ENCODE results near the gene PFKP. TPM values are rescaled to one million over a fixed set of nuclear protein-coding genes. Genes with fewer than 3 reads are reported as not detected.
A peak's percentile ranks its signal among the peaks of the same experiment; 100 is the strongest.

Gene PFKP
- total RNA-seq, 4 donors from 2014 or later, result 53.9 to 93.9 (median 66.2) TPM

GRCh38 chr10:3074145-3074665, 6.9 kb downstream of the PFKP start:
- intact Hi-C loops (cut with DNase I; ENCODE audit: low total_unique reads) (no loop called here), in situ Hi-C loops (cut with MboI; ENCODE audit: low pct_ligation_motif_present in 1 of 4, low pct_unique_long_range_greater_than_20kb in 1 of 4, low sequenced_read_pairs in 3 of 4) (no loop called here)
- no peak for TF ChIP-seq POLR2A (IDR thresholded peaks at IDR 0.05)
- TF ChIP-seq POLR2AphosphoS5 (IDR thresholded peaks at IDR 0.05), result no peak
- no peak for TF ChIP-seq EP300 (IDR thresholded peaks at IDR 0.05; ENCODE audit: low read depth)
- TF ChIP-seq, protein P1, sequence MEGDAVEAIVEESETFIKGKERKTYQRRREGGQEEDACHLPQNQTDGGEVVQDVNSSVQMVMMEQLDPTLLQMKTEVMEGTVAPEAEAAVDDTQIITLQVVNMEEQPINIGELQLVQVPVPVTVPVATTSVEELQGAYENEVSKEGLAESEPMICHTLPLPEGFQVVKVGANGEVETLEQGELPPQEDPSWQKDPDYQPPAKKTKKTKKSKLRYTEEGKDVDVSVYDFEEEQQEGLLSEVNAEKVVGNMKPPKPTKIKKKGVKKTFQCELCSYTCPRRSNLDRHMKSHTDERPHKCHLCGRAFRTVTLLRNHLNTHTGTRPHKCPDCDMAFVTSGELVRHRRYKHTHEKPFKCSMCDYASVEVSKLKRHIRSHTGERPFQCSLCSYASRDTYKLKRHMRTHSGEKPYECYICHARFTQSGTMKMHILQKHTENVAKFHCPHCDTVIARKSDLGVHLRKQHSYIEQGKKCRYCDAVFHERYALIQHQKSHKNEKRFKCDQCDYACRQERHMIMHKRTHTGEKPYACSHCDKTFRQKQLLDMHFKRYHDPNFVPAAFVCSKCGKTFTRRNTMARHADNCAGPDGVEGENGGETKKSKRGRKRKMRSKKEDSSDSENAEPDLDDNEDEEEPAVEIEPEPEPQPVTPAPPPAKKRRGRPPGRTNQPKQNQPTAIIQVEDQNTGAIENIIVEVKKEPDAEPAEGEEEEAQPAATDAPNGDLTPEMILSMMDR (IDR thresholded peaks at IDR 0.05), result no peak
- Histone ChIP-seq H3K27ac (no peak overlapping the region), H3K4me3 (no peak overlapping the region), H3K9me3 (no peaks in the 10 kb centered on the region), H3K4me1 (peaks cover 0 to 22% (median 11%) of the 10 kb centered on the region in 4 donors), H3K27me3 (no peaks in the 10 kb centered on the region), H3K36me3 (no peaks in the 10 kb centered on the region)
- 72% methylated on average over 7 of the region's 7 CpGs; no CpG with 5 or more reads in 1 of the 2 donors for WGBS, 2 donors (ENCODE audit: low coverage in 1 of 2)
- no peak for DNase-seq

GRCh38 chr10:3074985-3075600, 7.7 kb downstream of the PFKP start:
- TF ChIP-seq, protein P1 (IDR thresholded peaks at IDR 0.05), result no peak
- TF ChIP-seq POLR2A (IDR thresholded peaks at IDR 0.05) (no peak), EP300 (IDR thresholded peaks at IDR 0.05; ENCODE audit: low read depth) (no peak), POLR2AphosphoS5 (IDR thresholded peaks at IDR 0.05) (no peak)

GRCh38 chr10:3076138-3076537, 8.8 kb downstream of the PFKP start:
- no peak overlapping the region for H3K4me3 ChIP-seq
- peaks cover 0 to 13% (median 8%) of the 10 kb centered on the region in 4 donors for H3K4me1 ChIP-seq
- H3K27ac ChIP-seq, result no peak overlapping the region
- no peak for TF ChIP-seq EP300 (IDR thresholded peaks at IDR 0.05; ENCODE audit: low read depth)
- TF ChIP-seq POLR2AphosphoS5 (IDR thresholded peaks at IDR 0.05), result no peak
- no peak for TF ChIP-seq POLR2A (IDR thresholded peaks at IDR 0.05)
- TF ChIP-seq, protein P1 (IDR thresholded peaks at IDR 0.05), result no peak
- WGBS, 2 donors (ENCODE audit: low coverage in 1 of 2), result 92 to 96% methylated on average over 16 of the region's 16 CpGs
- H3K36me3 ChIP-seq, result no peaks in the 10 kb centered on the region
- H3K9me3 ChIP-seq, result no peaks in the 10 kb centered on the region
- no peak for DNase-seq
- no peaks in the 10 kb centered on the region for H3K27me3 ChIP-seq
- intact Hi-C loops (cut with DNase I; ENCODE audit: low total_unique reads), result no loop called here
- in situ Hi-C loops (cut with MboI; ENCODE audit: low pct_ligation_motif_present in 1 of 4, low pct_unique_long_range_greater_than_20kb in 1 of 4, low sequenced_read_pairs in 3 of 4), result no loop called here

More at GRCh38 chr10:3074985-3075600, 7.7 kb downstream of the PFKP start:
- H3K27ac ChIP-seq, result no peak overlapping the region
- H3K4me1 ChIP-seq, result peaks cover 0 to 13% (median 8%) of the 10 kb centered on the region in 4 donors
- H3K9me3 ChIP-seq, result no peaks in the 10 kb centered on the region
- intact Hi-C loops (cut with DNase I; ENCODE audit: low total_unique reads), result no loop called here
- in situ Hi-C loops (cut with MboI; ENCODE audit: low pct_ligation_motif_present in 1 of 4, low pct_unique_long_range_greater_than_20kb in 1 of 4, low sequenced_read_pairs in 3 of 4), result no loop called here
- no peak for DNase-seq
- no peak overlapping the region for H3K4me3 ChIP-seq
- H3K36me3 ChIP-seq, result no peaks in the 10 kb centered on the region
- WGBS, 2 donors (ENCODE audit: low coverage in 1 of 2), result 84 to 100% methylated on average over 1 to 10 of the region's 10 CpGs
- no peaks in the 10 kb centered on the region for H3K27me3 ChIP-seq

DNA sequence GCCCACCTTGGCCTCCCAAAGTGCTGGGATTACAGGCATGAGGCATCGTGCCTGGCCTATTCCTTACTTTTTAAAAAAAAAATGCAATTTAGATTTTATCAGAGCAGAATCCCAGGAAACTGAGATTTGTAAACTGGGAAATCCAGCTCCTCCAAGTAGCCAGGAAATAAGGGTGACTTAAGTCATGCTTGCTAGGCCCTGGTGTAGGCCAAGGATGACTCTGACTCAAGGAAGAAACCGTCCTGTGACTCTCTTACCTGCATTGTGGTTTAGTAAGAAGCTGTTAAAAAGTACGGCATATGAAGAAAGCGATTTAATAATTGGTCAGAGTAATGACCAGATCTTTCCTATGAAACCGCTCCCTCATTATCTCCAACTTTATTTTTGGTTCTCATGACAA, 10.2 kb downstream of the PFKP start:
- Histone ChIP-seq H3K4me3 (no peak overlapping the region), H3K9me3 (no peaks in the 10 kb centered on the region), H3K4me1 (peaks cover 0 to 13% (median 8%) of the 10 kb centered on the region in 4 donors), H3K27me3 (no peaks in the 10 kb centered on the region), H3K36me3 (no peaks in the 10 kb centered on the region), H3K27ac (peak overlapping the region in 1 of 4 donors; percentile 6)
- WGBS, 2 donors (ENCODE audit: low coverage in 1 of 2), result 95 to 96% methylated on average over 4 to 5 of the region's 5 CpGs
- in situ Hi-C loops (cut with MboI; ENCODE audit: low pct_ligation_motif_present in 1 of 4, low pct_unique_long_range_greater_than_20kb in 1 of 4, low sequenced_read_pairs in 3 of 4), result no loop called here
- no peak for DNase-seq
- no peak for TF ChIP-seq POLR2A (IDR thresholded peaks at IDR 0.05)
- intact Hi-C loops (cut with DNase I; ENCODE audit: low total_unique reads), result no loop called here
